GM19463 (cell line): ENCODE results near the gene ADD1.

ENCODE experiments used
- ATAC-seq: cut with Tn5 transposase; IDR thresholded peaks from one replicate; pipeline ENCODE4 v1.9.1; 2021; ENCODE audit warnings: mild to moderate bottlenecking, moderate library complexity; ENCODE audit not compliant: unreplicated experiment

ADD1 gene

GRCh38 chr4:2858451-2859217 lies 15.0 kb downstream of the ADD1 start:
- ATAC-seq = no peak

DNA sequence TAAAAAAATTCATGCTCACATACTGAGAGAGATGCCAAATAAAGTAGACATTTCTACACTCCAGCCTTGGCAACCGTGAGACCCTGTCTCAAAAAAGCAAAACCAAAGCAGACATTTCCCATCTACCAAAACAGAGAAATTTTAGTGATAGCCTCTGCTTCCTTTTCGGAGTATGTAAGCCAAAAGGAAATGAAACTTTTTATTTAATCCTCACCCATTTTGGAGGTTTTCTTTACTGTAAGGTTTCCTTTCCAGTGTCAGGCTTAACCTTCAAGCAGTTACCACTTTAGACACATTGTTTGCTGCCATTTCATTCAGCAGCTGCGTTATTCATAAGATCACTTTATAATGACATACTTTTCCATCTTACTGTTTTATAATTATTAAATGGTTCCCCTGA lies 15.9 kb downstream of the ADD1 start:
- no peak for ATAC-seq

GRCh38 chr4:2860391-2861348 lies 17.0 kb downstream of the ADD1 start:
- ATAC-seq = no peak

DNA sequence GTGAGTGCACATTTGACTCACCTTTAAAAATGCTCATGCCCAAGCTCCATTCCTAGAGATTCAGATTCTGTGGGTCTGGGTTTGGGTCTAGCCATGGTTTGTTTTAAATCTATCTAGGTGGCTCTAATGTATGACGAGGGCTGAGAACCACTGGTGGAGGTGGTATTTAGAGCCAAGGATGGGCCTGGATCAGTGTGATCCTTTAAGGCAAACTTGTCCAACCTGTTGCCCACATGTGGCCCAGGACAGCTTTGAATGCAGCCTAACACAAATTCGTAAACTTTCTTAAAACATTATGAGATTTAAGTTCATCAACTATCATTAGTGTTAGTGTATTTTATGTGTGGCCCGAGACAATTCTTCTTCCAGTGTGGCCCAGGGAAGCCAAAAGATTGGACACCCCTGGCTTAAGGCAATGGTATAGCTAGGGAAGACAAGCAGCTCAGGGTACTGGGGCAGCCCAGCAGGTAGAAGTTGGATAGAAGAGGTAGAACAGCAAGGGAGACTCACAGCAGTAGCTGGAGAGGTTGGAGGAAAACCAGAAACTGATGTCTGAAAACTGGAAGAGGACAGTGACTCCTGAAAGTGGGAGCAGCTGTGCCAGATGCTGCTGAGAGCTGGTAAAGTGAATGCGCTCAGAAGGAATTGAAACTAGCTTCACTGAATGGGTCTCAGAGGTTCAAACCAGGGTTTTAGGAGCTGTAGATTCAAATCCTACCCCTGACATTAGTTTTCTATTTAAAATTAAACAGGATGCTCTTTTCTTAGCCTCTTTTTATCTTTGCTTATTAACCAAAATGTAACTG lies 18.2 kb downstream of the ADD1 start:
- ATAC-seq = no peak

GRCh38 chr4:2862528-2862927 lies 18.9 kb downstream of the ADD1 start:
- ATAC-seq = no peak

- ATAC-seq = no peak
Observed at GRCh38 chr4:2863649-2864048, 20.0 kb downstream of the ADD1 start.

DNA sequence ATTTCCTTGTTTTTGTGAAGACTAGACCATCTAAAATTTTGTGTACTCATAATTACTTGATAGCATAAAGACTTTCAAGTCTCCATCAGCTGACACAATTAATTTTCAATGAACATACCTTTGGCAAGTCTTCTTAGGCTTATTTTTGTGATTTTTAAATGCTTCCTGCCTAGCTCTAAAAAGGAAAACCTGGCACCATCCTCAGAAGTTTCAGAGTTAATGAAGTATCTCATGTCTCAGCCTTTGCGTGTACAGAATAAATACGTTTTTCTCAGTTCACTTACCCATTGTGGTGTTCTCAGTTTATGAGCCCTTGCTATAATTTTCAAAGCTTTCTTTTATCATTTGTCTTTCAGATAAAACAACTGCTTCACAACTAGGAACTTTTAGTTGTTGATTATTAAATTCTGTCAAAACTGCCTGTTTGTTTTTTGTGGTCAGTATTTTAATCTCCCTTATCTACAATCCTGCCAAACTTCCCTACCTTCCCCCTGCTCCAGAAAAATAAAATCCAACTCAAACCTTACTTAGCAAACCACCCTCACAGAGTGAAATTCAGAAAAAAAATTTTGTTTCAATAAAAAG lies 21.6 kb downstream of the ADD1 start:
- ATAC-seq = no peak

- ATAC-seq = no peak
Observed at GRCh38 chr4:2866160-2866861, 22.7 kb downstream of the ADD1 start.

DNA sequence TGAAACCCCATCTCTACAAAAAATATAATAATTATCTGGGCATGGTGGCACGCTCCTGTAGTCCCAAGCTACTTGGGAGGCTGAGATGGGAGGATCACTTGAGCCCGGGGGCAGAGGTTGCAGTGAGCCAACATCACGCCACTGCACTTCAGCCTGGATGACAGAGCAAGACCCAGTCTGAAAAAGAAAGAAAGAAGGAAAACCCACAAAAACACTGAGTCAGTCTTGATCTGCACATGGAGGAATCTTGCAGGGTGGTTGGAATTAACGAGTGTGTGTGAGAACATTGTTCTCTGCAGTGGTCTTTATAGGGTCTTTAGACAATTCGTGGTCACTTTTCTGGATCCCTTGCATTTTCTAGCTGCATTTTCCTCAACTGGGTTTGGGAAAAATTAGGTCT lies 23.2 kb downstream of the ADD1 start:
- no peak for ATAC-seq

GRCh38 chr4:2867758-2868491 lies 24.3 kb downstream of the ADD1 start:
- no peak for ATAC-seq

GRCh38 chr4:2868877-2869487 lies 25.3 kb downstream of the ADD1 start:
- ATAC-seq = no peak

- ATAC-seq = no peak
Observed at GRCh38 chr4:2869659-2870058, 26.0 kb downstream of the ADD1 start.

- ATAC-seq = no peak
Observed at GRCh38 chr4:2870082-2870481, 26.4 kb downstream of the ADD1 start.

DNA sequence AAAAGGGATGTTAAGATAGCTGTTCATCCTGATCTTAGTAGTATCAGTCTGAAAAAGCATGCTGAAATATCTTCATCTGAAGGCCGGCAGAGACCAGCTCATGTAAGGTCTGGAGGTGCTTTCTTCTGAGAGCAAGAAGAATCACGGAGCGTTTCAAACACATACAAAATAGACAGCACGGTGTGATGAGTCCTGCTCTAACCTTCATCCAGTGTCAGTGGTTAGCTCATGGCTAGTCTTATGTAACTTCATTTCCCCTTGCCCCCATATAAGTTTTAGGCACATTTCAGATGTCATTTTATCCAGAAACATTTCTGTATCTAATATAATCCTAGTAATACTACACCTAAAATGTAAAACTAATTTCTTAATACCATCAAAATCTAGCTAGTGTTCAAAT lies 27.8 kb downstream of the ADD1 start:
- no peak for ATAC-seq

GRCh38 chr4:2871911-2872310 lies 28.3 kb downstream of the ADD1 start:
- ATAC-seq = no peak

GRCh38 chr4:2873329-2873728 lies 29.7 kb downstream of the ADD1 start:
- ATAC-seq = no peak

GRCh38 chr4:2874861-2875260 lies 31.2 kb downstream of the ADD1 start:
- ATAC-seq = no peak

GRCh38 chr4:2875556-2875955 lies 31.9 kb downstream of the ADD1 start:
- no peak for ATAC-seq

DNA sequence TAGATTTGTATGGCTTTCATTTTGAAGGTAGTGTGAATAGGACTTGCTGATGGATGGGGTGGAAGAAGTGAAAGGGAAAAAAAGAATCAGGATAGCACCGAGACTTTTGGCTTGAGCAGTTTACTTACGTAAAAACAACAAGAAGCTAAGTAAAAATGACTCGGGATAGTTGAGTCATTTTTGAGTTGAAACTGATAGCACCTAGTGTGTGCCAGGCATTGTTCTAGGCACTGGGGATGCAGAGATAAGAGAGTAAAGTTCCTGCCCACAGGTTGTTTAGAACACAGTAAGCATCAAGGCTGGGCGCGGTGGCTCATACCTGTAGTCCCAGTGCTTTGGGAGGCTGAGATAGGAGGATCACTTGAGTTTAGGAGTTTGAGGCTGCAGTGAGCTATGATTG lies 34.7 kb downstream of the ADD1 start:
- no peak for ATAC-seq
